ENCODE results near the gene ZBBX.
"Not testable (repeated sequence)": the region's sequence is repeated elsewhere in the genome, so short reads cannot be mapped to it uniquely, and the experiment has no call there.

GRCh38 chr3:167426962-167427361 is 46.9 kb upstream of the ZBBX start:
- TF ChIP-seq EZH2 (optimal IDR thresholded peaks at IDR 0.05; ENCODE audit: low read depth, low read length) = not testable (repeated sequence)
- TF ChIP-seq, protein P1, sequence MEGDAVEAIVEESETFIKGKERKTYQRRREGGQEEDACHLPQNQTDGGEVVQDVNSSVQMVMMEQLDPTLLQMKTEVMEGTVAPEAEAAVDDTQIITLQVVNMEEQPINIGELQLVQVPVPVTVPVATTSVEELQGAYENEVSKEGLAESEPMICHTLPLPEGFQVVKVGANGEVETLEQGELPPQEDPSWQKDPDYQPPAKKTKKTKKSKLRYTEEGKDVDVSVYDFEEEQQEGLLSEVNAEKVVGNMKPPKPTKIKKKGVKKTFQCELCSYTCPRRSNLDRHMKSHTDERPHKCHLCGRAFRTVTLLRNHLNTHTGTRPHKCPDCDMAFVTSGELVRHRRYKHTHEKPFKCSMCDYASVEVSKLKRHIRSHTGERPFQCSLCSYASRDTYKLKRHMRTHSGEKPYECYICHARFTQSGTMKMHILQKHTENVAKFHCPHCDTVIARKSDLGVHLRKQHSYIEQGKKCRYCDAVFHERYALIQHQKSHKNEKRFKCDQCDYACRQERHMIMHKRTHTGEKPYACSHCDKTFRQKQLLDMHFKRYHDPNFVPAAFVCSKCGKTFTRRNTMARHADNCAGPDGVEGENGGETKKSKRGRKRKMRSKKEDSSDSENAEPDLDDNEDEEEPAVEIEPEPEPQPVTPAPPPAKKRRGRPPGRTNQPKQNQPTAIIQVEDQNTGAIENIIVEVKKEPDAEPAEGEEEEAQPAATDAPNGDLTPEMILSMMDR (IDR thresholded peaks at IDR 0.05; ENCODE audit: low read length) = not testable (repeated sequence)

All from MM.1S (cell line).